Measurements from ENCODE around the gene CHGA. TPM values are rescaled to one million over a fixed set of nuclear protein-coding genes. Genes with fewer than 3 reads are reported as not detected.
A peak's percentile ranks its signal among the peaks of the same experiment; 100 is the strongest.

The CHGA gene
- polyA plus RNA-seq, 3 donors, result not detected

GRCh38 chr14:92945959-92946846 is 23.3 kb downstream of the CHGA start:
- no peak for TF ChIP-seq CTCF (IDR thresholded peaks at IDR 0.05)
- peak overlapping the region in 2 of 7 donors; percentile 3 to 71 for H3K27ac Mint-ChIP-seq
- H3K9ac ChIP-seq (ENCODE audit: insufficient read depth, low read length, poor library complexity, severe bottlenecking), result no peak overlapping the region
- peaks cover 79% of the 10 kb centered on the region for H4K20me1 ChIP-seq (ENCODE audit: insufficient read depth, low read length)
- H3K4me1 Mint-ChIP-seq, result no peaks in the 10 kb centered on the region
- H3K4me2 ChIP-seq (replicated peaks; ENCODE audit: extremely low read depth, low read length, poor library complexity, severe bottlenecking), result no peak overlapping the region
- no peak overlapping the region for H2AFZ ChIP-seq (ENCODE audit: insufficient read depth, low read depth, low read length, poor library complexity, severe bottlenecking)
- intact Hi-C loops (cut with micrococcal nuclease), result no loop called here
- H3K4me1 ChIP-seq (ENCODE audit: control insufficient read depth in 1 of 2, insufficient read depth in 2 of 2, low read length in 2 of 2), result no peaks in the 10 kb centered on the region
- H3K27me3 Mint-ChIP-seq (ENCODE audit: low read depth in 3 of 3), result peaks cover 0 to 1% (median 0%) of the 10 kb centered on the region in 3 donors
- 96% methylated on average over 19 of the region's 38 CpGs for WGBS (ENCODE audit: insufficient coverage)
- H3K27me3 ChIP-seq (ENCODE audit: control insufficient read depth in 2 of 2, insufficient read depth in 2 of 2, low read length in 2 of 2), result no peaks in the 10 kb centered on the region
- H3K79me2 ChIP-seq (ENCODE audit: insufficient read depth, low read length), result peaks cover 4% of the 10 kb centered on the region
- no peak overlapping the region for H3K27ac ChIP-seq (ENCODE audit: low read depth in 1 of 2, low read length in 2 of 2)
- H3K9me3 ChIP-seq (replicated peaks in 1 of 2; ENCODE audit: control insufficient read depth in 1 of 2, insufficient read depth in 1 of 2, low read length in 2 of 2), result no peaks in the 10 kb centered on the region
- no peak for DNase-seq
- no peaks in the 10 kb centered on the region for H3K9me3 Mint-ChIP-seq
- H3K36me3 Mint-ChIP-seq, result peaks cover 79 to 98% of the 10 kb centered on the region in 2 donors
- no peak overlapping the region for H3K4me3 ChIP-seq (replicated peaks in 1 of 3; ENCODE audit: low read depth in 2 of 3, low read length in 3 of 3)
- peaks cover 95 to 100% of the 10 kb centered on the region in 2 donors for H3K36me3 ChIP-seq (replicated peaks in 1 of 2; ENCODE audit: control insufficient read depth in 1 of 2, insufficient read depth in 2 of 2, low read length in 2 of 2)
- no peak overlapping the region for H3K4me3 Mint-ChIP-seq

GRCh38 chr14:92946847-92947545 is 24.0 kb downstream of the CHGA start:
- H3K9ac ChIP-seq (ENCODE audit: insufficient read depth, low read length, poor library complexity, severe bottlenecking), result no peak overlapping the region
- H3K27ac ChIP-seq (ENCODE audit: low read depth in 1 of 2, low read length in 2 of 2), result no peak overlapping the region
- Mint-ChIP-seq H3K36me3 (peaks cover 81 to 99% of the 10 kb centered on the region in 2 donors), H3K4me3 (no peak overlapping the region), H3K27ac (peak overlapping the region in 3 of 7 donors; percentile 32 to 71 (median 58)), H3K4me1 (no peaks in the 10 kb centered on the region), H3K9me3 (no peaks in the 10 kb centered on the region), H3K27me3 (ENCODE audit: low read depth in 3 of 3) (peaks cover 0 to 1% (median 0%) of the 10 kb centered on the region in 3 donors)
- no peak overlapping the region for H2AFZ ChIP-seq (ENCODE audit: insufficient read depth, low read depth, low read length, poor library complexity, severe bottlenecking)
- no peaks in the 10 kb centered on the region for H3K27me3 ChIP-seq (ENCODE audit: control insufficient read depth in 2 of 2, insufficient read depth in 2 of 2, low read length in 2 of 2)
- no peaks in the 10 kb centered on the region for H3K9me3 ChIP-seq (replicated peaks in 1 of 2; ENCODE audit: control insufficient read depth in 1 of 2, insufficient read depth in 1 of 2, low read length in 2 of 2)
- 96% methylated on average over 7 of the region's 12 CpGs for WGBS (ENCODE audit: insufficient coverage)
- DNase-seq, result no peak
- H3K4me2 ChIP-seq (replicated peaks; ENCODE audit: extremely low read depth, low read length, poor library complexity, severe bottlenecking), result no peak overlapping the region
- peaks cover 80% of the 10 kb centered on the region for H4K20me1 ChIP-seq (ENCODE audit: insufficient read depth, low read length)
- TF ChIP-seq CTCF (IDR thresholded peaks at IDR 0.05), result no peak
- H3K79me2 ChIP-seq (ENCODE audit: insufficient read depth, low read length), result peaks cover 4% of the 10 kb centered on the region
- no peak overlapping the region for H3K4me3 ChIP-seq (replicated peaks in 1 of 3; ENCODE audit: low read depth in 2 of 3, low read length in 3 of 3)
- H3K36me3 ChIP-seq (replicated peaks in 1 of 2; ENCODE audit: control insufficient read depth in 1 of 2, insufficient read depth in 2 of 2, low read length in 2 of 2), result peaks cover 92 to 99% of the 10 kb centered on the region in 2 donors
- no peaks in the 10 kb centered on the region for H3K4me1 ChIP-seq (ENCODE audit: control insufficient read depth in 1 of 2, insufficient read depth in 2 of 2, low read length in 2 of 2)
- intact Hi-C loops (cut with micrococcal nuclease), result no loop called here
